Breast epithelium (tissue), 3 donors: ENCODE results near the gene SMYD1.

Experiments
- CTCF ChIP-seq, 3 donors: fragments of 450-650 bp; IDR thresholded peaks; one replicate each; pipeline ENCODE4 v1.5.1; 2016 to 2017; ENCODE audit warnings: antibody characterized with exemption in 3 of 3, mild to moderate bottlenecking in 3 of 3, moderate library complexity in 3 of 3
- POLR2A ChIP-seq: fragments of 450-650 bp; IDR thresholded peaks from one replicate; pipeline ENCODE4 v1.6.1; 2016; ENCODE audit warnings: antibody characterized with exemption, mild to moderate bottlenecking, moderate library complexity

- TF ChIP-seq POLR2A (no peak), CTCF (IDR thresholded peaks at IDR 0.05) (no peak)
Observed at GRCh38 chr2:88067189-88067588, 436 bp upstream of the SMYD1 start.
